ENCODE data around the gene MYO6.

DNA sequence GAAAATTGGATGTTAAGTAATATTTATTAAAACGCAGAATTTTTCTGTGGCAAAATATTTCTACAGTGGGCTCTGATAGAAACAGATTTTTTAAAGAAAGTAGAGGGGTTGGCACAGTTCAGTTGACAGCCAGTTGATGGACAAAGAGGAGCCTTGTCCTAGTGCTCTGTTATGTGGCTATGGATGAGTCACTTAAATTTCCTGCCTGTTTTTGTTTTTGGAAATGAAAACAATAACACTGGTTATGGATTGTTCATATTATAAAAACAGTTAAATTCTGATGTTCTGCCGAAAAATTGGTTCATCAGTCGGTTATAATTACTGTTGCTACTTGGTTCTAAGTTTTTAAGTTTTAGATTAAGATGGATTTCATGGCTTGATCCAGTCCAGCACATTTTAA is 42.8 kb downstream of the MYO6 start:
- TF ChIP-seq, protein P1, sequence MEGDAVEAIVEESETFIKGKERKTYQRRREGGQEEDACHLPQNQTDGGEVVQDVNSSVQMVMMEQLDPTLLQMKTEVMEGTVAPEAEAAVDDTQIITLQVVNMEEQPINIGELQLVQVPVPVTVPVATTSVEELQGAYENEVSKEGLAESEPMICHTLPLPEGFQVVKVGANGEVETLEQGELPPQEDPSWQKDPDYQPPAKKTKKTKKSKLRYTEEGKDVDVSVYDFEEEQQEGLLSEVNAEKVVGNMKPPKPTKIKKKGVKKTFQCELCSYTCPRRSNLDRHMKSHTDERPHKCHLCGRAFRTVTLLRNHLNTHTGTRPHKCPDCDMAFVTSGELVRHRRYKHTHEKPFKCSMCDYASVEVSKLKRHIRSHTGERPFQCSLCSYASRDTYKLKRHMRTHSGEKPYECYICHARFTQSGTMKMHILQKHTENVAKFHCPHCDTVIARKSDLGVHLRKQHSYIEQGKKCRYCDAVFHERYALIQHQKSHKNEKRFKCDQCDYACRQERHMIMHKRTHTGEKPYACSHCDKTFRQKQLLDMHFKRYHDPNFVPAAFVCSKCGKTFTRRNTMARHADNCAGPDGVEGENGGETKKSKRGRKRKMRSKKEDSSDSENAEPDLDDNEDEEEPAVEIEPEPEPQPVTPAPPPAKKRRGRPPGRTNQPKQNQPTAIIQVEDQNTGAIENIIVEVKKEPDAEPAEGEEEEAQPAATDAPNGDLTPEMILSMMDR (IDR thresholded peaks at IDR 0.05) = no peak
- TF ChIP-seq ZFX (IDR thresholded peaks at IDR 0.05; ENCODE audit: borderline replicate concordance) = no peak

All from 22Rv1 (cell line).